ENCODE measurements around the gene KLF2. TPM values are rescaled to one million over a fixed set of nuclear protein-coding genes. Genes with fewer than 3 reads are reported as not detected.

KLF2 gene
- total RNA-seq, 1 experiment from 2014 or later: 1.9 TPM

GRCh38 chr19:16368385-16369305 is 44.0 kb downstream of the KLF2 start:
- no TSS peak for BruUV-seq (replicated peaks)
- TF ChIP-seq, protein P1, sequence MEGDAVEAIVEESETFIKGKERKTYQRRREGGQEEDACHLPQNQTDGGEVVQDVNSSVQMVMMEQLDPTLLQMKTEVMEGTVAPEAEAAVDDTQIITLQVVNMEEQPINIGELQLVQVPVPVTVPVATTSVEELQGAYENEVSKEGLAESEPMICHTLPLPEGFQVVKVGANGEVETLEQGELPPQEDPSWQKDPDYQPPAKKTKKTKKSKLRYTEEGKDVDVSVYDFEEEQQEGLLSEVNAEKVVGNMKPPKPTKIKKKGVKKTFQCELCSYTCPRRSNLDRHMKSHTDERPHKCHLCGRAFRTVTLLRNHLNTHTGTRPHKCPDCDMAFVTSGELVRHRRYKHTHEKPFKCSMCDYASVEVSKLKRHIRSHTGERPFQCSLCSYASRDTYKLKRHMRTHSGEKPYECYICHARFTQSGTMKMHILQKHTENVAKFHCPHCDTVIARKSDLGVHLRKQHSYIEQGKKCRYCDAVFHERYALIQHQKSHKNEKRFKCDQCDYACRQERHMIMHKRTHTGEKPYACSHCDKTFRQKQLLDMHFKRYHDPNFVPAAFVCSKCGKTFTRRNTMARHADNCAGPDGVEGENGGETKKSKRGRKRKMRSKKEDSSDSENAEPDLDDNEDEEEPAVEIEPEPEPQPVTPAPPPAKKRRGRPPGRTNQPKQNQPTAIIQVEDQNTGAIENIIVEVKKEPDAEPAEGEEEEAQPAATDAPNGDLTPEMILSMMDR (conservative IDR thresholded peaks at IDR 0.05; ENCODE audit: low read depth, low read length): no peak
- TF ChIP-seq EZH2 (IDR thresholded peaks at IDR 0.05; ENCODE audit: borderline replicate concordance, low read depth, low read length, poor library complexity, severe bottlenecking): no peak
- H3K27me3 ChIP-seq (replicated peaks; ENCODE audit: insufficient read depth, low read depth, low read length, poor library complexity): no peaks in the 10 kb centered on the region
- no peak overlapping the region for H3K27ac ChIP-seq (ENCODE audit: low read depth, low read length, poor library complexity, severe bottlenecking)
- ChIA-PET CTCF (no interaction called here), POLR2A (ENCODE audit: low non-redundant PET) (no interaction called here)
- H3K9me3 ChIP-seq (ENCODE audit: low read depth, low read length, poor library complexity, severe bottlenecking): no peaks in the 10 kb centered on the region
- H3K4me1 ChIP-seq (ENCODE audit: insufficient read depth, low read length, poor library complexity, severe bottlenecking): no peaks in the 10 kb centered on the region
- DNase-seq (ENCODE audit: low spot score): no peak
- H3K4me3 ChIP-seq (ENCODE audit: low read depth, low read length, poor library complexity, severe bottlenecking): no peak overlapping the region
- peaks cover 4% of the 10 kb centered on the region for H3K36me3 ChIP-seq (ENCODE audit: insufficient read depth, low read length, poor library complexity, severe bottlenecking)
- intact Hi-C loops (cut with micrococcal nuclease; ENCODE audit: unreplicated experiment): no loop called here

DNA sequence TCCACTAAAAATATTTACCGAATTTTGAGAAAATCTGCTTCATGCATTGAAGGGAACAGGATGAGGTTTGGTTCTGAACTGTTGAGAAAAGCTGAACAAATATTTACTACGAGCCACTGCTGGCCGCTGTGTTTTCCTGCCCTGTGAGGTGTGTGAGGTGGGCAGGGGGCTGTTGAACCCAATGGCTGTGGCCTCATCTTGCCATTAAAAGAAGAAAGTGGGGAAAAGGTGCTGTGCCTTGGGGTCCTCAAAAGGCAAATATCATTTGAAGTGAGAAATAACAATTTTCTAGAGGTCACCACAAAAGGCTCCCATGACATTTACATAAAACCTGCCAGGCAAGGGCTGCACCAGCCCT is 44.7 kb downstream of the KLF2 start:
- no TSS peak for BruUV-seq (replicated peaks)
- no peak for DNase-seq (ENCODE audit: low spot score)
- intact Hi-C loops (cut with micrococcal nuclease; ENCODE audit: unreplicated experiment): no loop called here
- H3K27ac ChIP-seq (ENCODE audit: low read depth, low read length, poor library complexity, severe bottlenecking): no peak overlapping the region
- H3K4me1 ChIP-seq (ENCODE audit: insufficient read depth, low read length, poor library complexity, severe bottlenecking): no peaks in the 10 kb centered on the region
- TF ChIP-seq, protein P1 (conservative IDR thresholded peaks at IDR 0.05; ENCODE audit: low read depth, low read length): no peak
- no peak for TF ChIP-seq EZH2 (IDR thresholded peaks at IDR 0.05; ENCODE audit: borderline replicate concordance, low read depth, low read length, poor library complexity, severe bottlenecking)
- POLR2A ChIA-PET (ENCODE audit: low non-redundant PET): no interaction called here
- H3K4me3 ChIP-seq (ENCODE audit: low read depth, low read length, poor library complexity, severe bottlenecking): no peak overlapping the region
- H3K27me3 ChIP-seq (replicated peaks; ENCODE audit: insufficient read depth, low read depth, low read length, poor library complexity): no peaks in the 10 kb centered on the region
- H3K36me3 ChIP-seq (ENCODE audit: insufficient read depth, low read length, poor library complexity, severe bottlenecking): peaks cover 6% of the 10 kb centered on the region
- H3K9me3 ChIP-seq (ENCODE audit: low read depth, low read length, poor library complexity, severe bottlenecking): no peaks in the 10 kb centered on the region
- CTCF ChIA-PET: no interaction called here

DNA sequence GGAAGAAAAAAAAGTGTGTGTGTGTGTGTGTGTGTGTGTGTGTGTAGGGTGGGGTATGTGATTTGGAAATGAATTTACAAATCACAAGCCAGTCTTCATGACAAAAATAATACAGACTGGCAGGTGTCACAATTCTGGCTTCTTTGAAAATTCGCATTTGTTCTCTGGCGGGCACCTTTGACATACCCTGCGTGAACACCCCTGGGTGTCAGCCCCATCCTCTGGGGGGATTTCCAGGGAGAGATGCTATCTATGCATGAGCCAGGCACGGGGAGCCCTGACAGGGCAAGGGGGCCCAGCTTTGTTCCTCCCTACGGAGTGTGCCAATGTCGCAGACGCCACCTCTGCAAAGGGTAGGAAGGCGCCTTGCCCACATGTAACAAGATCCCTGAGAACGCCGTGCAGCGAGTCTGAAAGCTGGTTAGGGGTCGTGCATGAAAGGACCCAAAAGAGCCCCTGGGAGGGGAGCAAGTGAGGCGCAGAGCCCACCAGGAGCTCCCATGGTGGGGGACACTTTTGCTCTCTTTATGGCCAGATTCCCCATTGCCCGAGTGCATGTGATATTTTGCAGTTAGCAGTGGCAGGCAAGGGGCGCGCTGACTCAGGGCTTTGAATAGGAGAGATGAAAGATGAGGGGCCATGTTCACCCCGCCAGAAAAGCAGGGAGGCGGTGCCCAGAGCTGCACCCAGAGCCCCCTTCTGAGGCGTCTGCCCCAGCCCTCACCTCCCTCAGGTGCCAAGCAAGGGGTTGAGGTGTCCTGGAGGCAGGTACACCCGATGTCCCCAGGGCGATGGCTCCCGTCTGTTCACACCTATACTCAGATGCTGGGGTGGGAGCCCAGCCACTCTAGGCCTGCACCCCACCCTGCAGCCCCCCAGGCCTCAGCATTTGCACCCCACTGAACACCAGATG is 45.3 kb downstream of the KLF2 start:
- Histone ChIP-seq H3K27me3 (replicated peaks; ENCODE audit: insufficient read depth, low read depth, low read length, poor library complexity) (no peaks in the 10 kb centered on the region), H3K27ac (ENCODE audit: low read depth, low read length, poor library complexity, severe bottlenecking) (no peak overlapping the region), H3K4me1 (ENCODE audit: insufficient read depth, low read length, poor library complexity, severe bottlenecking) (no peaks in the 10 kb centered on the region), H3K36me3 (ENCODE audit: insufficient read depth, low read length, poor library complexity, severe bottlenecking) (peaks cover 10% of the 10 kb centered on the region), H3K9me3 (ENCODE audit: low read depth, low read length, poor library complexity, severe bottlenecking) (no peaks in the 10 kb centered on the region), H3K4me3 (ENCODE audit: low read depth, low read length, poor library complexity, severe bottlenecking) (no peak overlapping the region)
- TF ChIP-seq, protein P1 (conservative IDR thresholded peaks at IDR 0.05; ENCODE audit: low read depth, low read length): no peak
- no peak for TF ChIP-seq EZH2 (IDR thresholded peaks at IDR 0.05; ENCODE audit: borderline replicate concordance, low read depth, low read length, poor library complexity, severe bottlenecking)
- intact Hi-C loops (cut with micrococcal nuclease; ENCODE audit: unreplicated experiment): no loop called here
- no TSS peak for BruUV-seq (replicated peaks)
- DNase-seq (ENCODE audit: low spot score): no peak
- POLR2A ChIA-PET (ENCODE audit: low non-redundant PET): no interaction called here
- CTCF ChIA-PET: no interaction called here

Data from A673 (cell line).